CD4-positive, alpha-beta T cell treated with Interleukin-4 for 1 hour (primary cell): Measurements from ENCODE around the gene ZNF883.

ENCODE experiments used
- DNase-seq, 2 donors: peaks; one replicate each; pipeline ENCODE4 v3.0.0-alpha.2; 2020 to 2022

ZNF883 gene

GRCh38 chr9:112917047-112917986 is 94.7 kb downstream of the ZNF883 start:
- DNase-seq, result no peak

GRCh38 chr9:112914524-112914923 is 97.5 kb downstream of the ZNF883 start:
- no peak for DNase-seq

GRCh38 chr9:112913326-112913725 is 98.7 kb downstream of the ZNF883 start:
- DNase-seq, result no peak

- DNase-seq, result no peak
Measured at GRCh38 chr9:112912636-112913035, 99.4 kb downstream of the ZNF883 start.

- no peak for DNase-seq
Measured at GRCh38 chr9:112911736-112912135, 100.3 kb downstream of the ZNF883 start.
